Measurements from ENCODE around the gene GLYR1. TPM values are rescaled to one million over a fixed set of nuclear protein-coding genes. Genes with fewer than 3 reads are reported as not detected.

GLYR1 gene
- polyA plus RNA-seq, 3 donors: 20.6 to 45.3 (median 44.4) TPM

GRCh38 chr16:4859900-4860255 lies 12.8 kb upstream of the GLYR1 start:
- WGBS, 3 donors: 85 to 86% (median 85%) methylated on average over 10 of the region's 10 CpGs
- no peak overlapping the region for H3K27ac ChIP-seq (ENCODE audit: low read depth, low read length)

- 82 to 89% (median 85%) methylated on average over 17 of the region's 17 CpGs for WGBS, 3 donors
- no peak overlapping the region for H3K27ac ChIP-seq (ENCODE audit: low read depth, low read length)
Measured at GRCh38 chr16:4859190-4859899, 12.3 kb upstream of the GLYR1 start.

- H3K27ac ChIP-seq (ENCODE audit: low read depth, low read length): no peak overlapping the region
- WGBS, 3 donors: 87 to 95% (median 90%) methylated on average over 2 of the region's 2 CpGs
Measured at GRCh38 chr16:4855804-4856203, 8.7 kb upstream of the GLYR1 start.

GRCh38 chr16:4855371-4855770 lies 8.3 kb upstream of the GLYR1 start:
- 85 to 95% (median 95%) methylated on average over 5 of the region's 5 CpGs for WGBS, 3 donors
- no peak overlapping the region for H3K27ac ChIP-seq (ENCODE audit: low read depth, low read length)

GRCh38 chr16:4852221-4852872 lies 5.3 kb upstream of the GLYR1 start:
- no peak overlapping the region for H3K27ac ChIP-seq (ENCODE audit: low read depth, low read length)

GRCh38 chr16:4850211-4850610 lies 3.1 kb upstream of the GLYR1 start:
- no peak overlapping the region for H3K27ac ChIP-seq (ENCODE audit: low read depth, low read length)
- 57 to 73% (median 63%) methylated on average over 3 of the region's 3 CpGs for WGBS, 3 donors

More at GRCh38 chr16:4852221-4852872, 5.3 kb upstream of the GLYR1 start:
- WGBS, 3 donors: 48 to 69% (median 66%) methylated on average over 1 of the region's 1 CpG

- WGBS, 3 donors: 0 to 1% (median 0%) methylated on average over 71 to 83 of the region's 83 CpGs
- peak overlapping the region; percentile 86 for H3K27ac ChIP-seq (ENCODE audit: low read depth, low read length)
Measured at GRCh38 chr16:4847774-4848587, 893 bp upstream of the GLYR1 start.

GRCh38 chr16:4846503-4846900 lies 586 bp downstream of the GLYR1 start:
- WGBS, 3 donors: 0 to 1% (median 0%) methylated on average over 24 to 27 of the region's 27 CpGs
- H3K27ac ChIP-seq (ENCODE audit: low read depth, low read length): peak overlapping the region; percentile 22

- H3K27ac ChIP-seq (ENCODE audit: low read depth, low read length): no peak overlapping the region
- WGBS, 3 donors: 76 to 77% (median 77%) methylated on average over 5 of the region's 5 CpGs
Measured at GRCh38 chr16:4840984-4841383, 6.1 kb downstream of the GLYR1 start.

- WGBS, 3 donors: 91 to 94% (median 93%) methylated on average over 5 of the region's 5 CpGs
- H3K27ac ChIP-seq (ENCODE audit: low read depth, low read length): no peak overlapping the region
Measured at GRCh38 chr16:4839942-4840341, 7.1 kb downstream of the GLYR1 start.

GRCh38 chr16:4837733-4838501 lies 9.2 kb downstream of the GLYR1 start:
- WGBS, 3 donors: 85 to 95% (median 90%) methylated on average over 13 of the region's 13 CpGs
- H3K27ac ChIP-seq (ENCODE audit: low read depth, low read length): no peak overlapping the region

GRCh38 chr16:4836727-4837126 lies 10.4 kb downstream of the GLYR1 start:
- no peak overlapping the region for H3K27ac ChIP-seq (ENCODE audit: low read depth, low read length)
- 76 to 93% (median 88%) methylated on average over 2 of the region's 2 CpGs for WGBS, 3 donors

- WGBS, 3 donors: 90 to 100% (median 98%) methylated on average over 1 of the region's 1 CpG
Measured at GRCh38 chr16:4833584-4833983, 13.5 kb downstream of the GLYR1 start.

GRCh38 chr16:4832698-4833343 lies 14.3 kb downstream of the GLYR1 start:
- H3K27ac ChIP-seq (ENCODE audit: low read depth, low read length): no peak overlapping the region
- WGBS, 3 donors: 82 to 92% (median 84%) methylated on average over 6 of the region's 6 CpGs

More at GRCh38 chr16:4833584-4833983, 13.5 kb downstream of the GLYR1 start:
- no peak overlapping the region for H3K27ac ChIP-seq (ENCODE audit: low read depth, low read length)

GRCh38 chr16:4831616-4832015 lies 15.5 kb downstream of the GLYR1 start:
- no peak overlapping the region for H3K27ac ChIP-seq (ENCODE audit: low read depth, low read length)
- WGBS, 3 donors: 95 to 98% (median 95%) methylated on average over 8 of the region's 8 CpGs

GRCh38 chr16:4830408-4830807 lies 16.7 kb downstream of the GLYR1 start:
- 88 to 95% (median 93%) methylated on average over 7 of the region's 7 CpGs for WGBS, 3 donors
- no peak overlapping the region for H3K27ac ChIP-seq (ENCODE audit: low read depth, low read length)

- 83 to 94% (median 90%) methylated on average over 11 of the region's 11 CpGs for WGBS, 3 donors
- no peak overlapping the region for H3K27ac ChIP-seq (ENCODE audit: low read depth, low read length)
Measured at GRCh38 chr16:4828567-4829321, 18.3 kb downstream of the GLYR1 start.
